NT2/D1 (cell line): ENCODE measurements around the gene PUM1.

Experiments used
- DNase-seq: peaks from one replicate; pipeline ENCODE4 v3.0.0-alpha.2; 2011; ENCODE audit warnings: low read depth, low spot score
- H3K27me3 ChIP-seq: 2 replicates; pipeline ENCODE4 v1.6.0; 2011; ENCODE audit warnings: mild to moderate bottlenecking; ENCODE audit not compliant: insufficient read length, insufficient read depth
- H3K36me3 ChIP-seq: 2 replicates; pipeline ENCODE4 v1.6.1; 2011; ENCODE audit warnings: mild to moderate bottlenecking, low read length, mixed read lengths; ENCODE audit not compliant: insufficient read depth, insufficient read length
- H3K4me1 ChIP-seq: 2 replicates; pipeline ENCODE4 v1.5.1; 2011; ENCODE audit not compliant: insufficient read depth, insufficient read length
- H3K4me3 ChIP-seq: 2 replicates; pipeline ENCODE4 v1.5.1; 2011; ENCODE audit warnings: low read depth; ENCODE audit not compliant: insufficient read length
- H3K9ac ChIP-seq: 2 replicates; pipeline ENCODE4 v1.6.0; 2011; ENCODE audit warnings: low read depth; ENCODE audit not compliant: insufficient read length
- H3K9me3 ChIP-seq: 2 replicates; pipeline ENCODE4 v1.5.1; 2011; ENCODE audit warnings: mild to moderate bottlenecking, low read length; ENCODE audit not compliant: insufficient read depth
- SUZ12 ChIP-seq: IDR thresholded peaks from 2 replicates; pipeline ENCODE4 v1.6.1; 2011; ENCODE audit not compliant: insufficient read length, insufficient read depth; ENCODE audit errors: extremely low read depth
- YY1 ChIP-seq: IDR thresholded peaks from 2 replicates; pipeline ENCODE4 v1.6.1; 2011; ENCODE audit not compliant: insufficient read length, insufficient read depth
- ZNF274 ChIP-seq: IDR thresholded peaks from 2 replicates; pipeline ENCODE4 v1.6.1; 2011; ENCODE audit warnings: mild to moderate bottlenecking, low read depth, low read length

Gene PUM1

DNA sequence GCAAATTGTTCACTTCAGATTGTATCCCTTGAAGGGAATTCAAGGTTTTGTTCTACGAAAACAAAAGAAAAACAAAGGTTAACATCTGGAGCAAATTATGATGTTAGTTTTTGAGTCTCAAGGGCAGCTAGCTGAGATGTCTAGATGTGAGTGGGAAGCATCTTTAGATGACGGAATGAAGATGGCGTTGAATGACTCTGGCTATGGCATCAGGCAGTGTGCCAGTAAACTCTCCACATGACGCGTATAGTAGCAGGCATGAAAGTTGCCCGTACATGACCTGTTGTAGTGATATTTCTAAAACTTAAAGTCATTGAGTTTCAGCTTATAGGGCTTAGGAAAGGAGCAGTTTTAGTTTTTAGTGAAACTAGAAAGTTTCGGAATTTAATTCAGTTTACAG, 144.7 kb downstream of the PUM1 start:
- no peak overlapping the region for H3K9ac ChIP-seq
- no peak for DNase-seq
- no peaks in the 10 kb centered on the region for H3K27me3 ChIP-seq
- no peaks in the 10 kb centered on the region for H3K9me3 ChIP-seq
- TF ChIP-seq SUZ12 (no peak), YY1 (no peak), ZNF274 (no peak)
- no peak overlapping the region for H3K4me3 ChIP-seq
- no peaks in the 10 kb centered on the region for H3K4me1 ChIP-seq
- no peaks in the 10 kb centered on the region for H3K36me3 ChIP-seq

- H3K9ac ChIP-seq: no peak overlapping the region
- H3K9me3 ChIP-seq: no peaks in the 10 kb centered on the region
- no peak overlapping the region for H3K4me3 ChIP-seq
- H3K27me3 ChIP-seq: no peaks in the 10 kb centered on the region
- no peaks in the 10 kb centered on the region for H3K36me3 ChIP-seq
- DNase-seq: no peak
- H3K4me1 ChIP-seq: no peaks in the 10 kb centered on the region
- TF ChIP-seq ZNF274: no peak
- no peak for TF ChIP-seq SUZ12
- no peak for TF ChIP-seq YY1
These were observed 146.3 kb downstream of the PUM1 start for GRCh38 chr1:30919025-30919881.

GRCh38 chr1:30916296-30916695, 149.2 kb downstream of the PUM1 start:
- Histone ChIP-seq H3K4me1 (no peaks in the 10 kb centered on the region), H3K4me3 (no peak overlapping the region), H3K9ac (no peak overlapping the region), H3K27me3 (no peaks in the 10 kb centered on the region), H3K9me3 (no peaks in the 10 kb centered on the region), H3K36me3 (no peaks in the 10 kb centered on the region)
- TF ChIP-seq YY1 (no peak), SUZ12 (no peak), ZNF274 (no peak)
- DNase-seq: no peak

- Histone ChIP-seq H3K9me3 (no peaks in the 10 kb centered on the region), H3K27me3 (no peaks in the 10 kb centered on the region), H3K4me3 (no peak overlapping the region), H3K9ac (no peak overlapping the region), H3K4me1 (peaks cover 6% of the 10 kb centered on the region), H3K36me3 (no peaks in the 10 kb centered on the region)
- no peak for DNase-seq
- no peak for TF ChIP-seq ZNF274
- no peak for TF ChIP-seq SUZ12
- no peak for TF ChIP-seq YY1
These were observed 149.9 kb downstream of the PUM1 start for GRCh38 chr1:30915491-30916230.

DNA sequence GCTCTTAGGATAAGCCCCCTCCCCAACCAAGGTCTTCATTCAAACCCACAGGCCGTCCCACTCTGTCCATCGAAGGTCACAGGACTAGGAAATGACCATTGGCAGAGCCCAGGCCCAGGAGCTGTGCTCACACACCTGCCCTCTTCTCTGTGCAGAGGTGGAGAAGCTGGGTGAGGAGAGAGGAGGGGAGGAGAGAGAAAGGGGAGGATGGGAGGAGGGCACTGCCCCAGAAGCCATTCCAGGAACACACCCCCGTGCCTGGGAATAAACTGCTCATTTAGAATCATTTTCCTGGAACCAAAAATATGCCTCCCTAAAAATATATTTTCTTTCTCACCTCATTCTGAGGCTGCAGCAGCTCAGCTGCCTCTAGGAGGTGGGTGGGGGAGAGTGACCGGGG, 150.6 kb downstream of the PUM1 start:
- Histone ChIP-seq H3K4me3 (no peak overlapping the region), H3K36me3 (no peaks in the 10 kb centered on the region), H3K27me3 (no peaks in the 10 kb centered on the region), H3K9ac (no peak overlapping the region), H3K9me3 (no peaks in the 10 kb centered on the region), H3K4me1 (peaks cover 8% of the 10 kb centered on the region)
- DNase-seq: no peak
- TF ChIP-seq ZNF274 (no peak), SUZ12 (no peak), YY1 (no peak)

DNA sequence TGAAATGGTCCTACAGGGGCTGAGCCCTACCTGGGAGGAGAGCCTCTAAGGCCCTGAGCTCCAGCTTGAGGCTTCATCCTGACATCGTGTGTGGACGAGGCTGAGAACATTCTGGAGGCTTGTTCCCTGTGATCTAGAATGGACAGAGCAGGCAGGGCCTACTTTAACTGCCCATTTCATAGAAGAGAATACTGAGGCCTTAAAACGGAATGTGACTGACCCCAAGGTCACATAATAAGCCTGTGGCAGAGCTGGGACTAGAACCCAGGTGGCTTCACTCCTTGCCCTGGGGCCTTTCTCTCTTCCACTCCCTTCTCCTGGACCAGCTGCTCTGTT, 151.0 kb downstream of the PUM1 start:
- H3K36me3 ChIP-seq: no peaks in the 10 kb centered on the region
- no peaks in the 10 kb centered on the region for H3K27me3 ChIP-seq
- DNase-seq: no peak
- TF ChIP-seq ZNF274 (no peak), SUZ12 (no peak), YY1 (no peak)
- H3K4me3 ChIP-seq: no peak overlapping the region
- peaks cover 8% of the 10 kb centered on the region for H3K4me1 ChIP-seq
- no peaks in the 10 kb centered on the region for H3K9me3 ChIP-seq
- no peak overlapping the region for H3K9ac ChIP-seq

GRCh38 chr1:30912913-30913652, 152.4 kb downstream of the PUM1 start:
- H3K4me3 ChIP-seq: no peak overlapping the region
- H3K9ac ChIP-seq: no peak overlapping the region
- no peak for TF ChIP-seq ZNF274
- no peak for TF ChIP-seq YY1
- no peak for TF ChIP-seq SUZ12
- H3K36me3 ChIP-seq: no peaks in the 10 kb centered on the region
- no peak for DNase-seq
- H3K27me3 ChIP-seq: peaks cover 4% of the 10 kb centered on the region
- H3K4me1 ChIP-seq: peaks cover 14% of the 10 kb centered on the region
- no peaks in the 10 kb centered on the region for H3K9me3 ChIP-seq
